Stimulated activated naive CD4-positive, alpha-beta T cell (primary cell): ENCODE data around the gene RAB42.
A peak's percentile ranks its signal among the peaks of the same experiment; 100 is the strongest.
"Not testable (repeated sequence)": the region's sequence is repeated elsewhere in the genome, so short reads cannot be mapped to it uniquely, and the experiment has no call there.

Experiments
- DNase-seq, 6 experiments: peaks; one replicate each; lab custom pipeline; 2025; lab: John Stamatoyannopoulos, UW

Gene RAB42, protein sequence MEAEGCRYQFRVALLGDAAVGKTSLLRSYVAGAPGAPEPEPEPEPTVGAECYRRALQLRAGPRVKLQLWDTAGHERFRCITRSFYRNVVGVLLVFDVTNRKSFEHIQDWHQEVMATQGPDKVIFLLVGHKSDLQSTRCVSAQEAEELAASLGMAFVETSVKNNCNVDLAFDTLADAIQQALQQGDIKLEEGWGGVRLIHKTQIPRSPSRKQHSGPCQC

DNA sequence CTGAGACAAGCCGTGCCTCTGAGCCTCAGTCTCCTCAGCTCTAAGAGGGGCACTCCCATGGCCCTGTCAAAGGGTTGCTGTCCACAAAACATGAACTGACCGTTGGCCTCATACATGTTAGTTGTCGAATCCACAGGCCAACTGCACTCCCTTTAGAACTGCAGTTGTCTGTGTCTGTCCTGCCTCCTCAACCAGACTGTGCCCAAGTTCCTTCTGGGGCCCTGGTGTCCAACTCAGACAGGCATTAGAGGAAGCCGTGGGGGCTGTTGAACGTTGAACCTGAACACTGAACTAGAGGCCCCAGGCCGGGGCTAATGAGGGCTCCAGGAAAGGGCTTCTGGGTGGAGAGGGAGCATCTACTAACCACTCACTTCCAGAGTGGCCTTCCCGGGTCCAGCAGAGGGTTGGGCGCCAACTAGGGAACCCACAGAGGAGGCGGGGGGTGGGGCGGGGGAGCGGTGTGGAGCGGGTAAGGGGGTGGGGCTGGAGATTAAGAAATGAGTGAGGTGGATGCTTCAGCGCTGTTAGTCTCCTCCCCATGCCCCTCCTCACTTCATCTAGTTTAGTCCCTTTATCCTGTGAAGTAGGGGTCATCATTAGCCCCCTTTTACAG is at the start of gene RAB42:
Gene RAB42, plus strand, starts transcription at position 558 of the 613 bp plus-strand sequence. CDS start 247 bp downstream, outside the sequence.
- no peak for DNase-seq

- no peak for DNase-seq
Observed at GRCh38 chr1:28545246-28545628, 46.8 kb upstream of the RAB42 start.

GRCh38 chr1:28548318-28548717 is 43.7 kb upstream of the RAB42 start:
- DNase-seq = no peak

DNA sequence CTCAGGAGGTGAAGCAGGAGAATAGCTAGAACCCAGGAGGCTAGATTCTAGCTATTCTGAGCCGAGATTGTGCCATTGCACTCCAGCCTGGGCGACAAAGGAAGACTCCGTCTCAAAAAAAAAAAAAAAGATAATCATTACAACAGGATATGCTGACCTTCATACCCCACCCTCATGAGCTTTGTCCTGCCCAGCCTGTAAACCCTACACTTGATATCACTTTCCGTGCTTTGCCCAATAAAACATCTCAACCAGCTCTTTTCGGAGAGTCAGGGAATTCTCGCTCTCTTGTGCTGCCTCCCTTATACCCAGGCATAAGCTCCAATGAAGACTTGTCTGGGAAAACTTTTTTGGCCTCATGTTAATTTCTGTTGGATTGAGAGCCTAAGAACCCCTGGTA is 40.7 kb upstream of the RAB42 start:
- no peak for DNase-seq

DNA sequence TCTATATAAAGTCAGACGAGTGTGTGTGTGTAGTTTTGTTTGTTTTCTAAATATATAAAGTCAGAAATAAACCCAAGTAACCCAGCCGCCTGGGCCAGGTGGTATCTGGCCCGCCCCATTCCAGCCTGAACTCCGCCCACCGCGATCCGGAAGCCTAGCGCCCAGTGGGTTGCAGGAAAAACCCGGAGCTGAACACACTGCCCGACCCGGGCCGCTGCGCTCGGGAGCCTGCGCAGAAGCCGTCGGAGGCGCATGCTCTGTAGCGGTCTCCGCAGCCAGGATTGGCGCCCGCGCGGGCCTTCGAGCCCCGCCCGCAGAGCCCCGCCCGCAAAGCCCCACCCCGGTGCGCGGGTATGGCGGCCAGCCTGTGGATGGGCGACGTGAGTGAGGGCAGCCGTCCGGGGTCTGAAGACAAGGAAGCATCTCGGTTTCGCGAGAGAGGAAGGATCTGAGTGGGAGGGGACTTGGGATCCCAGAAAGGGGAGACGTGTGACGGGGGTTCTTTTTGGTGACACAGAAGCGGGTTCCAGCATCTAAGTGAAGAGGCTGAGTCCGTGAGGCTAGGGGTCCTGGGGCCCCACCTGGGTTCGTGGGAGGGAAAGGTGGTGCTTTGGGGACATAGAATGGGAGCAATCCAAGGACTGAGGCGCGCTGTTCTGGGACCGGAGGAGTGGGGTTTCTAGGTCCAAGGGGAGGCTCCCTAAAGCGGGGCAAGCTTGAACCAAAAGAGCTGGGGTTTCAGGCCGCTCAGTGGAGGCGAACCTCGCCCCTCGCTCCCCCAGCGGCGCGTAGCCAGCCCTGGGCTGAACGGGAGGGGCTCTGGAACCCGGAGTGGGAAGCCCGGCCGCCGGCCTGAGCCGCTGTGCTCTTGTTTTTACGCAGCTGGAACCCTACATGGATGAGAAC is 39.1 kb upstream of the RAB42 start, which contains the start of gene TRNAU1AP:
Gene TRNAU1AP, plus strand, starts transcription at position 328 of the 906 bp plus-strand sequence. Its CDS starts 26 bp downstream, at position 354.
- peak; percentile 94 to 97 (median 95) for DNase-seq

DNA sequence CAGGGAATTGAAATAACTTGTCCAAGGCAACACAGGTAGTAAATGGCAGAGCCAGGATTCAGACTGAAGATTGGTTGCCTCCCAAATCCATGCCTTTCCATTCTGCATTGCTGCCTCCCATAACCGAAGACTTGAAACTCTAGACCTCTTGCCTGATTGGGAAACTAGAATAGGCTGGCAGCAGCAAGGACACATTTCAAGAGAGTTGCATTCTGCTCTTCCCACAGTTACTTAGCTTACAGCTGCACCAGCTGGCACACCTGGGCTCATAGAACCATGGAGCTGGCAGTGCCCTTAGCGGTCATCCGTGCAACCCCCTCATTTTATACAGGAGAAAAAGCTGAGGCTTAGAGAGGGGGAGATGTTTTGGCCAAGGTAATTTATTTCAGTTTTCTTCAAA is 31.2 kb upstream of the RAB42 start:
- DNase-seq = no peak

- DNase-seq = no peak
Observed at GRCh38 chr1:28564310-28564709, 27.8 kb upstream of the RAB42 start.

GRCh38 chr1:28565040-28565439 is 27.0 kb upstream of the RAB42 start:
- DNase-seq = no peak

DNA sequence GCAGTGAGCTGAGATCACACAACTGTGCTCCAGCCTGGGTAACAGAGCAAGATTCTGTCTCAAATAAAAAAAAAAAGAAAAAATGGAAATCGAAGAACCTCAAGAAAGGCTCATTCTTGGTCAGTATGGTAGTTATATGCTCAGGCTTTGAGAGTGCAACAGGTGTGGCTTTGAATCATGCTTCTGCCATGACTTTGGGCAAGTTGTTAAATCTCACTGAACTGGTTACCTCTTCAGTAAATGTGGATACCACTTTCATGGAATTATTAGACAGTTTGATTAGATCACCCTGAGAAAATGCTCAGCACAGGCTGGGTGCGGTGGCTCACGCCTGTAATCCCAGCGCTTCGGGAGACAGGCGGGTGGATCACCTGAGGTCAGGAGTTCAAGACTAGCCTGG is 26.3 kb upstream of the RAB42 start:
- DNase-seq = no peak

- DNase-seq = no peak
Observed at GRCh38 chr1:28566931-28567330, 25.1 kb upstream of the RAB42 start.

- DNase-seq = no peak
Observed at GRCh38 chr1:28571911-28572310, 20.2 kb upstream of the RAB42 start.

DNA sequence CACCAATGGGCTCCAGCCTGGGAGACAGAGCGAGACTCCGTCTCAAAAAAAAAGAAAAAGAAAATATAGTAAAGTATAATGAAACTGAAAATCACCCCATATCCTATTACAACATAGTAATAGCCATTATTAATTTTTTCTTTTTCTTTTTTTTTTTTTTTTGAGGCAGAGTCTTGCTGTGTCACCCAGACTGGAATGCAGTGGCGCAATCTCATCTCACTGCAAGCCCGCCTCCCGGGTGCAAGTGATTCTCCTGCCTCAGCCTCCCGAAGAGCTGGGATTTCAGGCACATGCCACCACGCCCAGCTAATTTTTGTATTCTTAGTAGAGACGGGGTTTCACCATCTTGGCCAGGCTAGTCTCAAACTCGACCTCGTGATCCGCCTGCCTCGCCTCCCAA is 19.2 kb upstream of the RAB42 start:
- not testable (repeated sequence) for DNase-seq

GRCh38 chr1:28573564-28573963 is 18.5 kb upstream of the RAB42 start:
- no peak for DNase-seq

DNA sequence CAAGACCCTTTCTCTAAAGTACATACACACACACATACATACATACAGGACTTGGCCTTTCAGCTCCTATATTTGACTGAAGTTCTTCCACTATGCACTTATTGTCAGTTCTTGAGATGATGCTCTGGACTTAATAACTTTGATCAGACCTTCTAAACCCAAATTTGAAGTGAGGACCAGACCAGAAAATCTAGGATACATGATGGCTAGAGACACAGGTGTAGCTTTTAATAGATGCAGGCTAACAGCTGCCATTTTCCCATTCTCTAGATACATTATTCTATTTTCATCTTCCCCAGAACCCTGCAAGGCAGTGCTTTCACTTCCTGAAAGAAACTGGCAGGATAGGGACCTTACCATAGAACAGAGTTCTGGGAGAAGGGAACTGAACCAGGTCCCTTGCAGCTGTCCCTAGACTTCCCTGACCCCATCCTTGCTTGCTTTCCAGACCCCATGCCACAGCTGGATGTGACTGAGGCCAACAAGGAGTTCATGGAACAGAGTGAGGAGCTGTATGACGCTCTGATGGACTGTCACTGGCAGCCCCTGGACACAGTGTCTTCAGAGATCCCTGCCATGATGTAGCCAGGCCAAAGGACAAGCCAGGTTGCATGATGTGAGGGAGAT is 14.9 kb upstream of the RAB42 start:
- DNase-seq = no peak

DNA sequence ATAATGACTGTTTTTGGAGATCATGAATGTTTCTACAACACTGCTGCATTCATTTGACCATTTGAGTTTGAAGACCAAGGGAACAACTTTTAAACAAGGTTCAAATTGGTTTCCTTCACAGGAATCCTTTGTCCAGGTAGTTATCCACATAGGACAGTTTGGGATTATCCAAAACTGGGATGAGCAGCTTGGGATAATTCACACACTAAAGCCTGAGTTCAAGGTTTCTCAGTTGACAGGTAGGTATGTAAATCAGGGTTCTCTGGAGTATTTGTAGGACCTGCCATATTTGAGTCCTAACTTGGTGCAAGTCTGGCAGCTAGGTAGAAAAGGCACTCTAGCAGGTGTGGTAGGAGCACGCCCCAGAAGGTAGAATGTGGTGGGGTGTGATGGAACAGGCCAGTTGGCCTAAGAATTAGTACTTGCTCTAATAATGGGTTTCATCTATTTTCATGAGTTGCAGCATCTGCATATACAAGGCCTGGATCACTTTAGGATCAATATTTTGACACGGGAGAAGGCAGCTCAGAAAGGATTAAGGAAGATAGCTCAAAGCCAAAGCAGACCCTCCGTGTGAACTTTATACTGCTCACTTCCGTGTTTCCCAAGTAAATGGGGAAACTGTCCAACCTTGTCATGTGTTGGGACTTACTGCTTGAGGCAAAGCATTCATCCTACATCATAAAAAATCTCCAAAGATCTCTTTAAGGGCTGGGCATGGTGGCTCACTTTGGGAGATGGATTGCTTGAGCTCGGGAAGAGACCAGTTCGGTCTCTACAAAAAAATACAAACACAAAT is 14.1 kb upstream of the RAB42 start:
- DNase-seq = no peak

GRCh38 chr1:28578696-28579218 is 13.3 kb upstream of the RAB42 start:
- no peak for DNase-seq

- DNase-seq = no peak
Observed at GRCh38 chr1:28579401-28579800, 12.7 kb upstream of the RAB42 start.

- DNase-seq = peak in 4 of 6 experiments; percentile 36 to 82 (median 64)
Observed at GRCh38 chr1:28580722-28581530, 11.1 kb upstream of the RAB42 start.

GRCh38 chr1:28581531-28582247 is 10.4 kb upstream of the RAB42 start:
- peak; percentile 87 to 92 (median 90) for DNase-seq

- DNase-seq = no peak
Observed at GRCh38 chr1:28582248-28582615, 9.8 kb upstream of the RAB42 start.
